ENCODE measurements around the gene PRIM2. TPM values are rescaled to one million over a fixed set of nuclear protein-coding genes. Genes with fewer than 3 reads are reported as not detected.

PRIM2 gene
- total and polyA plus RNA-seq, 2 of the 8 experiments (the other 6 are each of a cell fraction or from before 2014, with no cell fraction given): 20.8 to 46.8 TPM

DNA sequence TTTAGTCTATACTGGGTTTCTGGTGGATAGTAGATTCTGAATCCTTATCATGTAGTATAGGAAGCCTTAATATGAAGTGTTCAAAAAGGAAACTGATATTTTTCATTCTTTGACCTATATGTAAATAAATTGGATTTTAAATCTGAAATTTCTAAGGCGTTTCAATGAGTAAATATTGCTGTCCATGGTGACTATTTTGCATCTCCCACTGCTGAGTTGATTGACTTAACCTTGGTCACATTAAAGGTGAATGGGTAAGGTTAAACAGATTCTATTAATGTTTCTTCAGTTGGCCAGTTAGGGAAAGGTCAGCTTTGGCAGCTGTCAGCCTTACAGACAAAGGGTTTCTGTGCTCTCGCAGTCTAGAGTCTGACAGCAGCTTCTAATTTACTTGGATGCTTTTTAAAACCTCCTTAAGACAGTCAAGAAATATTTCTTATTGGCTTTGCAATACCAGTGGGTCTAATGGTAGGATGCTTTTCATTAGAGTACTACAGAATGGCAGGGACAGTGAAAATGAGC lies 24.8 kb downstream of the PRIM2 start:
- H3K4me1 ChIP-seq (replicated peaks in 1 of 4; ENCODE audit: control insufficient read depth in 3 of 4, insufficient read depth in 4 of 4, low read length in 3 of 4): no peaks in the 10 kb centered on the region
- WGBS, 2 experiments (ENCODE audit: extremely low coverage in 1 of 2, insufficient coverage in 1 of 2, insufficient read length in 1 of 2, insufficient replicate concordance in 2 of 2, low coverage in 1 of 2, low lambda C conversion rate in 2 of 2, missing lambda C conversion rate in 1 of 2): 92% methylated on average over 2 of the region's 2 CpGs; no CpG with 5 or more reads in 1 of the 2 experiments
- no peak overlapping the region for H3K4ac ChIP-seq (replicated peaks; ENCODE audit: insufficient read length, low read depth, low read length)
- no peak overlapping the region for H3K56ac ChIP-seq (replicated peaks; ENCODE audit: insufficient read length, low read depth, low read length)
- no peaks in the 10 kb centered on the region for H4K20me1 ChIP-seq (replicated peaks in 1 of 2; ENCODE audit: control insufficient read depth in 1 of 2, insufficient read depth in 2 of 2, low read length in 2 of 2)
- DNase-seq (ENCODE audit: low read depth in 1 of 2, low spot score in 2 of 2): no peak
- H2AFZ ChIP-seq (ENCODE audit: low read length): no peak overlapping the region
- no peak overlapping the region for H3K23ac ChIP-seq (ENCODE audit: insufficient read length)
- TF ChIP-seq, protein P1, sequence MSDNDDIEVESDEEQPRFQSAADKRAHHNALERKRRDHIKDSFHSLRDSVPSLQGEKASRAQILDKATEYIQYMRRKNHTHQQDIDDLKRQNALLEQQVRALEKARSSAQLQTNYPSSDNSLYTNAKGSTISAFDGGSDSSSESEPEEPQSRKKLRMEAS (IDR thresholded peaks at IDR 0.05): no peak
- TF ChIP-seq SIN3A (conservative IDR thresholded peaks at IDR 0.05 in 1 of 2, IDR thresholded peaks at IDR 0.05 in 1 of 2; ENCODE audit: low read depth in 1 of 2, low read length in 2 of 2) (no peak), POU5F1 (IDR thresholded peaks at IDR 0.05; ENCODE audit: low read depth, low read length) (no peak), CHD1 (IDR thresholded peaks at IDR 0.05; ENCODE audit: low read depth, low read length) (no peak), CEBPB (IDR thresholded peaks at IDR 0.05; ENCODE audit: low read depth, low read length) (no peak), TAF1 (IDR thresholded peaks at IDR 0.05; ENCODE audit: low read depth, low read length) (no peak), SIRT6 (IDR thresholded peaks at IDR 0.05; ENCODE audit: low read length) (no peak), SUZ12 (IDR thresholded peaks at IDR 0.05; ENCODE audit: low read length) (no peak), KDM4A (IDR thresholded peaks at IDR 0.05; ENCODE audit: low read depth, low read length, severe bottlenecking) (no peak), CTBP2 (IDR thresholded peaks at IDR 0.05; ENCODE audit: borderline replicate concordance, insufficient read depth, insufficient read length, low read length) (no peak), CBX5 (IDR thresholded peaks at IDR 0.05; ENCODE audit: low read depth, low read length) (no peak), CHD2 (IDR thresholded peaks at IDR 0.05; ENCODE audit: low read length) (no peak), NRF1 (IDR thresholded peaks at IDR 0.05; ENCODE audit: low read depth, low read length) (no peak)
- H3K79me1 ChIP-seq (ENCODE audit: low read depth, low read length): no peaks in the 10 kb centered on the region; the same call in 1 of the 2 replicates
- H4K5ac ChIP-seq (ENCODE audit: insufficient read length, low read depth, low read length): no peak overlapping the region
- H2BK20ac ChIP-seq (ENCODE audit: low read length): no peak overlapping the region
- H2BK12ac ChIP-seq (ENCODE audit: low read depth, low read length): no peak overlapping the region
- H4K91ac ChIP-seq (replicated peaks; ENCODE audit: insufficient read length, low read length): no peak overlapping the region
- H2BK15ac ChIP-seq (ENCODE audit: low read length): no peak overlapping the region
- H3K9me3 ChIP-seq (ENCODE audit: insufficient read depth in 2 of 2, low read depth in 1 of 2, low read length in 1 of 2): no peaks in the 10 kb centered on the region
- no peak overlapping the region for H2AK5ac ChIP-seq (ENCODE audit: low read depth, low read length)
- no peak overlapping the region for H3K4me2 ChIP-seq (ENCODE audit: insufficient read depth in 1 of 2, low read depth in 2 of 2, low read length in 2 of 2)
- no peak overlapping the region for H2BK120ac ChIP-seq (replicated peaks; ENCODE audit: low read depth, low read length)
- H3K36me3 ChIP-seq (ENCODE audit: control insufficient read depth in 2 of 4, insufficient read depth in 4 of 4, low read length in 3 of 4): no peaks in the 10 kb centered on the region
- FAIRE-seq: no peak
- ChIA-PET CTCF (ENCODE audit: partially characterized antibody) (no interaction called here), POLR2A (ENCODE audit: partially characterized antibody) (no interaction called here)
- H3K9ac ChIP-seq (replicated peaks in 1 of 4; ENCODE audit: extremely low read depth in 1 of 4, low read depth in 3 of 4, low read length in 3 of 4): no peak overlapping the region
- no peak overlapping the region for H3K14ac ChIP-seq (ENCODE audit: insufficient read length)
- H4K8ac ChIP-seq (ENCODE audit: extremely low read depth, insufficient read depth, low read length): no peak overlapping the region
- H3K4me3 ChIP-seq (ENCODE audit: extremely low read depth in 1 of 4, insufficient read depth in 2 of 4, low read depth in 3 of 4, low read length in 4 of 4): no peak overlapping the region
- no peak overlapping the region for H2BK5ac ChIP-seq (ENCODE audit: low read depth, low read length)
- no peaks in the 10 kb centered on the region for H3K27me3 ChIP-seq (replicated peaks in 1 of 4; ENCODE audit: control insufficient read depth in 3 of 4, extremely low read depth in 1 of 4, insufficient read depth in 3 of 4, low read length in 3 of 4)
- H3K79me2 ChIP-seq (ENCODE audit: control insufficient read depth in 1 of 2, insufficient read depth in 2 of 2, low read length in 2 of 2): peaks cover 0 to 3% of the 10 kb centered on the region in 2 experiments; a peak in 2 of 4 replicates
- H3K18ac ChIP-seq (ENCODE audit: extremely low read depth, low read length): no peak overlapping the region
- no peak overlapping the region for H3K27ac ChIP-seq (ENCODE audit: low read depth, low read length)
- no peaks in the 10 kb centered on the region for H3K23me2 ChIP-seq (ENCODE audit: low read depth, low read length)

Data from H1 (cell line).